ENCODE measurements around the gene HLA-A.
"Not testable (repeated sequence)": the region's sequence is repeated elsewhere in the genome, so short reads cannot be mapped to it uniquely, and the experiment has no call there.

Gene HLA-A

DNA sequence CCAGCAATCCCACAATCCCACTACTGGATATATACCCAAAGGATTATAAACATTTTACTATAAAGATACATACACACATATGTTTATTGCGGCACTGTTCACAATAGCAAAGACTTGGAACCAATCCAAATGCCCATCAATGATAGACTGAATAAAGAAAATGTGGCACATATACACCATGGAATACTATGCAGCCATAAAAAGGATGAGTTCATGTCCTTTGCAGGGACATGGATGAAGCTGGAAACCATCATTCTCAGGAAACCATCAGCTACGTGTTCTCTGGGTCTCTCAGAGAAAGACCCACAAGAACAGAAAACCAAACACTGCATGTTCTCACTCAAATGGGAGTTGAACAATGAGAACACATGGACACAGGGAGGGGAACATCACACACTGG is 21.4 kb downstream of the HLA-A start:
- DNase-seq, result not testable (repeated sequence)

GRCh38 chr6:29964518-29964886 is 22.2 kb downstream of the HLA-A start:
- DNase-seq, result no peak

DNA sequence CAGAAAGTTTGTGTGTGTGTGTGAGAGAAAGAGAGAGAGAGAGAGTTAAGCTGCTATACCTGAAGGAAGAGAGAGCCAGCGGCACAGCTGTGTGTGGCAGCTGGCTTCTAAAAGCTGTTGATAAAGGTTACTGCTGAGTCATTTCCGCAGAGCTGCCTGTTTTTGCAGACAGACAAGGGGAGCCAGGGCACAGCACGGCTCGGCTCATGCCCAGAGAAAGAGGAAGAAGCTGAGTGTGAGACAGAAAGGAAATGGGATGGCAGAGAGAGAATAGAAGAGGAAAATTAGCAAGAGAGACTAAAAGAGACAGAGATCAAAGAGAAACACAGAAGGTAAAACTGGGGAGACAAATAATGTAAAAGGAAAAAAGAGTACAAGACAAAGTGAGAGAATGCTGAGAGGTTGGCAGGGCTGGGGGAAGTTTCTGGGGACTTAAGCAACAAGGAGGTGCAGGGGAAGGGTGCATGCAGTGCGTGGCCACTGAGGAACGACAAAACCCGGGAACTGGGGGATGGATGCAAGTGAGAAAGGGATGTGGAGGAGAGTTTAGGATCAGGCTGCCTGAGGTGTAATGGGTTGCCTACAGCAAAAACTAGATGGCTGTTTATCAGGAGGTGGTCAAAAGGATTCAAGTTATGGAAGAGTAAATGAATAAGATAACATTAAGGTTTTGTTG is 22.7 kb downstream of the HLA-A start:
- DNase-seq, result peak in 4 of 5 experiments; percentile 54 to 97 (median 69)

DNA sequence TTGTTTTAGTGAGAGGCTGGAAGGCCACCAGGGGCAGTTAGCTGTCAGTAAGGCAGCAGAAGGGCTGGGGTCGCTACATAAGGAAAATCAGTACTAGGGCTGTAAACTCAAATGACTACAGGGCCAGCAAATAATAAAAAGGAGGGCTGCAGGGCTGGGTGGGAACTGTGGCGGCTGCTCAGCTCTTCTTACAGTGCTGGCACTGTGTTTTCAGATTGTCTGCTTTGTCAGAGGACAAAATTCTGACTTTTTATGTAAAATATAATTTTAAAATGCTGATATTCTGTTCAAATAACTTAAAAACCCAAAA is 23.2 kb downstream of the HLA-A start:
- no peak for DNase-seq

GRCh38 chr6:29965873-29966601 is 23.7 kb downstream of the HLA-A start:
- DNase-seq, result peak in 3 of 5 experiments; percentile 42 to 91 (median 52)

DNA sequence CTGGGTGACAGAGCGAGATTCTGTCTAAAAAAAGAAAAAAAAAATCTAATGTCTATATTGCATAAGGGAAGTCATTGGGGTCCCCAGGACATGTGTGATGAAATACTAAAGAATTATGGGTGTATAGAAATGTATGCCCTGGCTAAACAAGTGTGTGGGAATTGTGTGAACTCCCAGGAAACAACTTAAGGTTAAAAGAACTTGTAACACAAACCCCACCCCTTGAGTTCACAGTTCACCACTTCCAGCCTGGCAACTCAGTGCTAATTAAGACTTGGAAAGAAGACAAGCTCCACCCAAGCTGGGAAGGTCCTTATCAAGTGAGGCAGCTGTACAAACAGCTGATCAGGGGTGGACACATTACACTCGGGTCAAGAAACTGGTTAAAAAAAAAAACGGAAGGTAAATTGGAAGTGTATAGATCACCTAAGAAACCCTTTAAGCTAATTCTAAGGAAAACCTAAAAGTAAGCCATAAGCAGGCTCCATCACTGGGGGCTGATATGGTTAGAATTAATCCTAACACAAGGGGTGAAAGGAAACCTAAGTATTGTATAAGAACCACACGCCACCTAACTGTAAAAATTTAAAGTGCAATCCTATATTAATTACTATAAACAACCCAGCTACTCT is 25.2 kb downstream of the HLA-A start:
- peak in 1 of 5 experiments; percentile 49 for DNase-seq

GRCh38 chr6:29968130-29968529 is 25.8 kb downstream of the HLA-A start:
- no peak for DNase-seq

GRCh38 chr6:29968905-29969304 is 26.6 kb downstream of the HLA-A start:
- no peak for DNase-seq

DNA sequence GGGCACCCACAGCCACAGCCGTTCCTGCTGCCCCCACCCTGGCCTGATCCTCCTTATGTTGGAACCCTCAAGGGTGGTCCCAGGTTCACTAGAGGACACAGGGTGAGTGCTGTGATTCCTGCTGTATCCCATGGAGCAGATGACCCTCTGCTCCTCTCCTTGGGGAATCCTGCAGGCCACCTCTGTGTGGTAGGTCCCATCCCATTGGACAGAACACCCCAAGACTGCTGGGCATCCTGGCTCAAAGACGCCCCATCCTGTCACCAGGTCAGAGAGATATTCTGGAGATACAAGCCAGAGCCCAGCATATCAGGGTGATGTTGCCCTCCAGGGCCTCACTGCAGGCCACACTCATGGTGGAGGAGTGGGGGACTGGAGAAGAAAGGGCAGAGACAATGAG is 28.4 kb downstream of the HLA-A start:
- DNase-seq, result no peak

- no peak for DNase-seq
These were observed 32.7 kb downstream of the HLA-A start for GRCh38 chr6:29974901-29975560.

DNA sequence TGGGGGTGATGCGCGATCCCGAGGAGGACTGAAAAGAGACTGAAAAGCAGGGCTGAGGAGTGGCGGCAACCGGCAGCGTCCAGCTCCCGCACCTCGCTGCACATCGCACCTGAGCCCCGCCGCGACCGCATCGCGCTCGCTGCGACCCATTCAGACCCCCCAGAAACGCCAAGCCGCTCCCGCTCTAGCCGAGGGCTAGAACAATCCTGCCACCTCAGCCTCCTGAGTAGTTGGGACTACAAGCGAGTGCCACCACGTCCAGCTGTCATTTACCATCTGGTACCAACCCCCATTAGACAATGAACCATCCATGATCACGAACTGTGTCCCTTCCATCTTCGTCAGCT is 33.2 kb downstream of the HLA-A start:
- DNase-seq, result no peak

DNA sequence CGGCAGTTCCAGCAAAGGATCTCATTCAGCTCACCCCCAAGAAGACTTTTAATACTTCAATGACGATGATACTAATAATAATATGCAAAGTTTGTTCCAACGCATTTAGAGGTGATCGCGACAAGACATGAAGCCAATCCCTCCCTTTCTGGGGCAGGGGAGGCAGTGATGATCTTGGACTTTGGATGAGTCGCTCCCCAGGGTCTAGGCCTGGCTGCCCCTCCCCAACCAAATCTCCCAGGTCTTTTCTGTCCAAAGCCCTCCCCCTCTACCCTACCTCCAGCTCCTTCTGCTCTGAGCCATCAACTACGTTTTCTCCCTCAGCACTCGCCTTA is 33.9 kb downstream of the HLA-A start:
- no peak for DNase-seq

DNA sequence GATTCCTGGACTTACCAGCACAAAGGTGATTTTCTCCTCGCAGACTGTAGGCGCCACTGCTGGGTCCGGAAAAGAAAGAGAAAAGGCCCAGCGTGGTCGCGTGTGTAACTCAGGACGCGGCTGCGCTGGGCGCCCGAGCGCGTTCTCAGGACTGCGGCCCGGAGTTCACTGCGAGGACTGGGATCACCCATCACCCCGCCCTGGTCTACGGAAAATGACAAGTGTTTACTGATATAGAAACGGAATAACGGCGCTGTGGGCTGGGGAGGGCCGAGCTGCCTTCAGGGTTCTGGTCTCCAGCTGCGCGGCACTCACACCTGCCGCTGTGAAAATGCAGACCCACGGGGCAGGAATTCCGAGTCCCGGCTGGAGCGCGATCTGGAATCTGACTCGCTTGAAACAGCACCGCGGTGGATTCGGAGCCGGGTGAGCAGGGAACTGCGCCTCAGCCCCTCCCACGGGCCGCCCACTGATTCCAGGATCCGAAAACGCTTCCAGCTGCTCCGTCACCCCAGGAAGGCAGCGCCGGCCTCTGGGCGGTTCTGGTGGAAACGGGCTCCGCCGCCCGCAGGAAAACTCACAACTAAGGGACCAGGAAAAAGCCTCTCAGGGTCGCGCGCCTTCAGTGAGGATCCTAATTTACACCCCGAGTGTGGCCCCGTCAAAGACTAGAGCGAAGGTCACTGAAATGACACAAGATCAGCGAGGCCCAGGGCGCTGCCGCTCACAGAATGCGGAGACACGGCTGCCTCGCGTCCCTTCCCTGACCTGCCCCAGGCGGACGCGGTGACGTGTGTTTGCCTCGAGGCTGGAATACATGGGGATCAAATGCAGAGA is 34.5 kb downstream of the HLA-A start:
- peak in 4 of 5 experiments; percentile 23 to 58 (median 30) for DNase-seq

- DNase-seq, result no peak
These were observed 35.0 kb downstream of the HLA-A start for GRCh38 chr6:29977425-29977727.

GRCh38 chr6:29980013-29980412 is 37.7 kb downstream of the HLA-A start:
- DNase-seq, result not testable (repeated sequence)

DNA sequence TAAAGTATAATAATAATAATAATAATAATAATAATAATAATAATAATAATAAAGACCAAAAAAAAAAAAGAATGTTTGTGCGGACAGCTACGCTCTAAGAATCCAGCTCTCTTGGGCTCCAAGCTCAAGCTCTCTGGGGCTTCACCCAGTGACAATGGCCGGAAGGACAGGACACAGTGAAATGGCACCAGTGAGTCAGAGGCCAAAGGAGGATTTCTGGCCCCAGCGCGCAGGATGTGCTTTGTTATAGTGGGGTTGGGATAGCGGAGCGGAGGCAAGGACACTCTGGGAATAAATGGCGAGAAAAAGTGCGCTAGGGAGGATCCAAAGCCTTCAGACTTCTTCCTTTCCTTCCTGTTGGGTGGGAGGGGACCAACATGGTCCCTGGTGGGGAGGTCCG is 38.2 kb downstream of the HLA-A start:
- no peak for DNase-seq

DNA sequence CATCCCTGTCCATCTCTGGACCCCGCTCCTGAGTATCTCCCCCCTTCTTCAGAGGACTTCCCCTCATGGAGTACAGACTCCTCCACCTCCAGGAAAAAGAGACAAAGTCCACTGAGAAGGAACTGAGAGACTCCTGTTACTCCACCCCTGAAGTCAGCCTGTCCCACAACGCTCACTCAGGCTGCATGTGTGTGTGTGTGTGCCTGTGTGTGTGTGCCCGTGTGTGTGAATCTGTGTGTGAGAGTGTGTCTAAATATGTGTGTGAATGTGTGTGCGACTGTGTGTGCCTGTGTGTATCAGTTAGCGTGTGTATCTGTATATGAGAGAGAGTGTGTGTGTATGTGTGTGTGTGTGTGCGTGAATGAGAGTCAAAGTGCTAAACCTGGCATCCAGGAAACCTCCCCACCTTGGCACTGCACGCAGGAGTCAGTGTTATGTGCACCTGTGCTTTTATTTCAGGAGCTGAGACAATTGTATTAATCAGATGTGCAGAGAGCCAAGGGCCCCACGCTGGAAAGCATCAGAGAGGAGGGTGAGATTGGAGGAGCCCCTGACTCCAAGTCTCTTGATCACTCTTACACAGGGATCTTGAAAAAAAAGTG is 39.0 kb downstream of the HLA-A start:
- peak in 1 of 5 experiments; percentile 11 for DNase-seq

GRCh38 chr6:29982097-29982496 is 39.8 kb downstream of the HLA-A start:
- no peak for DNase-seq

DNA sequence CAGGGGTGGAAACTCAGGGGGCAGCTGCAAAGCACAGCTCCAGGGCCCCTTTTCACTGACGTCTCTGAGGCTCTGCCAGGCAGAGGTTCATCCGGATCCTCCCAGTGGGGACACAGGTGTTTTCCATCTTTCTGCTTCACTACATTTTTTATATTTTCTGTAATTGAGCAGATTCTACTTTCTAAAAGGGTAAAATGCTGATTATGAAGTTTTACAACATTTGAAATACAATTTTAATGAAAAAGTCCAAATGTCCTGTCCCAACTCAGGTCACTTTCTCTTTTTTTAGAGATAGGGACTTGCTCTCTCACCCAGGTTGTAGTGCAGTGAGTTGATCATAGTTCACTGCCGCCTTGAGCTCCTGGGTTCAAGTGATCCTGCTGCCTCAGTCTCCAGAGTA is 41.9 kb downstream of the HLA-A start:
- DNase-seq, result no peak

GRCh38 chr6:29984992-29985391 is 42.7 kb downstream of the HLA-A start:
- DNase-seq, result no peak

DNA sequence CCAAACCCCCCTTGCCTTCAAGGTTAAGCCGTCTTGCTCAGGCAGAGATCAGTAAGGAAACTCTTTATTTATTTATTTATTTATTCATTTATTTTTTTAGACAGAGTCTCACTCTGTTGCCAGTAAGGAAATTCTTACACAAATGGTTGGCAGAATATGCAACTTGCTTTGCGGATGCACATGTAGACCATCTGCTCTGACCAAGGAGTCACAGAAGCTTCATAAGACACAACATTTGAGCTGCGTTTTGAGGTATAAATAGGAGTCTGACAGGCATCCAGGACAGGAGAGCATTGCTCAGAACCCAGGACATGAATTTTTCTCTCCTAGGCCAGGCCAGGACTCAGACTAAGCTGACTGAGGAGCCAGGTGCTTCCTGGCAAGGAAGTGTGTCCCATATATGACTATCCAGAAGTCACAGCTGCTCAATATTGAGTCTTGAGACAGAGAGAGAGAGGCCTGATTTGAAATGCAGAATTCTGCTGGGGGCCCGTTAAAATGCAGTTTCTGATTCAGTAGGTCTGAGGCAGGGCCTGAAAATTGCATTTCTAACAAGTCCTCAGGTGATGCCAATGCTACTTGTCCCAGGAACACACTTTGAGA is 43.9 kb downstream of the HLA-A start:
- DNase-seq, result no peak

DNA sequence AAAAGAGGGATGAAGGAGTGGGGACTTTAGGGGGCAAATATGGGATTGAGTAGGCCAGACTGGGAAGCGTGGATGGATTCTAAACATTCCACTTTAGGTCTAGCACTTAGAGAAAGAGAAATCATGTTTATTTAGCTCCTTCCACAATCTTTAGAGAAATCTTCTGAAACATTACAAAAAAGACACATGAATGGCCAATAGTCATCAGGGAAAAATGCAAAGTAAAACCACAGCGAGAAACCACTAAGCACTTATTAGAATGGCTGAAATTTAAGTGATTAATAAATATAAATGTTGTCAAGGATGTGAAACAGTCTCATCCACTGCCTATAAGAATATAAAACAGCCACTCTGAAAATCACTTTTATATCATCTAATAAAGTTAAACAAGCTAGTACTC is 46.9 kb downstream of the HLA-A start:
- no peak for DNase-seq
